SK-N-SH treated with all-trans-retinoic acid at 6 μM for 48 hours (cell line): Measurements from ENCODE around the gene ARHGEF38.

Experiments used
- ATAC-seq: fragments of 200-7000 bp; cut with Tn5 transposase; 3 replicates; pipeline ENCODE4 v1.9.1; 2020; ENCODE audit warnings: mild to moderate bottlenecking, moderate library complexity
- ARNTL ChIP-seq: fragments of 450-650 bp; formaldehyde crosslinking; IDR thresholded peaks from 2 replicates; pipeline ENCODE4 v1.5.0; 2020; ENCODE audit warnings: low read depth, mild to moderate bottlenecking, moderate library complexity, borderline replicate concordance
- CSDC2 ChIP-seq: fragments of 250-450 bp; sonication (Bioruptor Pico); IDR thresholded peaks from 2 replicates; pipeline ENCODE4 v1.5.0; 2020; ENCODE audit warnings: mild to moderate bottlenecking, moderate library complexity
- ESRRG ChIP-seq: fragments of 250-450 bp; sonication (Bioruptor Pico); IDR thresholded peaks from 2 replicates; pipeline ENCODE4 v1.6.1; 2021; ENCODE audit warnings: mild to moderate bottlenecking
- ISL1 ChIP-seq: fragments of 250-450 bp; sonication (Bioruptor Pico); IDR thresholded peaks from 2 replicates; pipeline ENCODE4 v2.1.2; 2022; ENCODE audit warnings: mild to moderate bottlenecking, moderate library complexity
- OSR1 ChIP-seq: fragments of 250-450 bp; sonication (Bioruptor Pico); IDR thresholded peaks from 2 replicates; pipeline ENCODE4 v1.8.0; 2022; ENCODE audit warnings: moderate library complexity, mild to moderate bottlenecking, inconsistent platforms
- PPARA ChIP-seq: fragments of 250-450 bp; sonication (Bioruptor Pico); IDR thresholded peaks from 2 replicates; pipeline ENCODE4 v1.5.0; 2020; ENCODE audit warnings: mild to moderate bottlenecking, borderline replicate concordance
- RARB ChIP-seq: fragments of 250-450 bp; sonication (Bioruptor Pico); IDR thresholded peaks from 2 replicates; pipeline ENCODE4 v1.8.0; 2021; ENCODE audit warnings: mild to moderate bottlenecking, moderate library complexity
- SNAI2 ChIP-seq: fragments of 250-450 bp; sonication (Bioruptor Pico); IDR thresholded peaks from 2 replicates; pipeline ENCODE4 v1.5.0; 2020; ENCODE audit warnings: mild to moderate bottlenecking, moderate library complexity
- TCF4 ChIP-seq: fragments of 250-450 bp; sonication (Bioruptor Pico); IDR thresholded peaks from 2 replicates; pipeline ENCODE4 v1.8.0; 2021; ENCODE audit warnings: mild to moderate bottlenecking, moderate library complexity, borderline replicate concordance
- TOX ChIP-seq: fragments of 250-450 bp; sonication (Bioruptor Pico); IDR thresholded peaks from 2 replicates; pipeline ENCODE4 v1.8.0; 2021; ENCODE audit warnings: mild to moderate bottlenecking, moderate library complexity, borderline replicate concordance
- TSHZ2 ChIP-seq: fragments of 250-450 bp; sonication (Bioruptor Pico); IDR thresholded peaks from 2 replicates; pipeline ENCODE4 v1.5.0; 2020; ENCODE audit warnings: mild to moderate bottlenecking, moderate library complexity
- ZC3H10 ChIP-seq: fragments of 250-450 bp; sonication (Bioruptor Pico); IDR thresholded peaks from 2 replicates; pipeline ENCODE4 v1.5.1; 2021; ENCODE audit warnings: mild to moderate bottlenecking, moderate library complexity
- ZFP3 ChIP-seq: fragments of 250-450 bp; sonication (Bioruptor Pico); IDR thresholded peaks from 2 replicates; pipeline ENCODE4 v1.5.0; 2020; ENCODE audit warnings: mild to moderate bottlenecking, moderate library complexity
- ZFP30 ChIP-seq: fragments of 450-650 bp; formaldehyde crosslinking; IDR thresholded peaks from 2 replicates; pipeline ENCODE4 v1.5.0; 2022; ENCODE audit warnings: mild to moderate bottlenecking, moderate library complexity
- ZNF565 ChIP-seq: fragments of 450-650 bp; formaldehyde crosslinking; conservative IDR thresholded peaks from 2 replicates; pipeline ENCODE4 v1.5.0; 2020; ENCODE audit warnings: low read depth, mild to moderate bottlenecking, moderate library complexity
- ZNF70 ChIP-seq: fragments of 450-650 bp; formaldehyde crosslinking; IDR thresholded peaks from 2 replicates; pipeline ENCODE4 v1.5.0; 2020; ENCODE audit warnings: mild to moderate bottlenecking, moderate library complexity
- ZNF8 ChIP-seq: fragments of 450-650 bp; formaldehyde crosslinking; IDR thresholded peaks from 2 replicates; pipeline ENCODE4 v1.5.0; 2020; ENCODE audit warnings: mild to moderate bottlenecking, moderate library complexity
- TF ChIP-seq, protein P1 (sequence below): fragments of 250-450 bp; sonication (Bioruptor Pico); IDR thresholded peaks from 2 replicates; pipeline ENCODE4 v1.5.1; 2021; ENCODE audit warnings: mild to moderate bottlenecking, moderate library complexity
- TF ChIP-seq, protein P2 (sequence below): fragments of 250-450 bp; sonication (Bioruptor Pico); IDR thresholded peaks from 2 replicates; pipeline ENCODE4 v1.8.0; 2021; ENCODE audit warnings: low read depth, mild to moderate bottlenecking, moderate library complexity, borderline replicate concordance
- TF ChIP-seq, protein P3 (sequence below): fragments of 250-450 bp; sonication (Bioruptor Pico); IDR thresholded peaks from 2 replicates; pipeline ENCODE4 v1.8.0; 2020; ENCODE audit warnings: mild to moderate bottlenecking, moderate library complexity, borderline replicate concordance

ARHGEF38 gene

GRCh38 chr4:105550641-105551040 lies 1.8 kb upstream of the ARHGEF38 start:
- no peak for ATAC-seq
- no peak for TF ChIP-seq CSDC2 (CRISPR knock-in tag)

DNA sequence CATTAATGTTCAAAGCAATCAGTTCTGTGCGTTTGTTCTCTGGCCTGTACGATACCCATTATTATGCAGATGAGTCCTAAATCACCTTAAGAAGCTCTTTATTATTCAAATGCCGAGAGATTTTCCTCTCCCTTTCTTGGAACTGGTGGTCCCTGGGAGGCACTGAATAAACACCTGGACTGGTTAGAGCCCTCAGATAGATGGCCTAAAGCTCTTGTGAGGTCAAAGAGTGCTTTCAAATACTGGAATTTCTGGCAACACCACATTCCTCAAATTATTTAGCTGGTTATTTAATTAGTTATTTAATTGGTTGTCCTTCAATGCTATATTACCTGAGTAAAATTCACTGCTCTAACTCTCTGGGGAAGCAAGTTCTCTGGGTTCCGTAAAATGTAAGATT lies 3.0 kb downstream of the ARHGEF38 start:
- TF ChIP-seq ESRRG (CRISPR knock-in tag) = no peak
- TF ChIP-seq ZNF565 = no peak
- TF ChIP-seq, protein P1, sequence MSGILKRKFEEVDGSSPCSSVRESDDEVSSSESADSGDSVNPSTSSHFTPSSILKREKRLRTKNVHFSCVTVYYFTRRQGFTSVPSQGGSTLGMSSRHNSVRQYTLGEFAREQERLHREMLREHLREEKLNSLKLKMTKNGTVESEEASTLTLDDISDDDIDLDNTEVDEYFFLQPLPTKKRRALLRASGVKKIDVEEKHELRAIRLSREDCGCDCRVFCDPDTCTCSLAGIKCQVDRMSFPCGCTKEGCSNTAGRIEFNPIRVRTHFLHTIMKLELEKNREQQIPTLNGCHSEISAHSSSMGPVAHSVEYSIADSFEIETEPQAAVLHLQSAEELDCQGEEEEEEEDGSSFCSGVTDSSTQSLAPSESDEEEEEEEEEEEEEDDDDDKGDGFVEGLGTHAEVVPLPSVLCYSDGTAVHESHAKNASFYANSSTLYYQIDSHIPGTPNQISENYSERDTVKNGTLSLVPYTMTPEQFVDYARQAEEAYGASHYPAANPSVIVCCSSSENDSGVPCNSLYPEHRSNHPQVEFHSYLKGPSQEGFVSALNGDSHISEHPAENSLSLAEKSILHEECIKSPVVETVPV = no peak
- TF ChIP-seq, all 23 proteins: peak for 0
- no peak for ATAC-seq

GRCh38 chr4:105556206-105556605 lies 3.8 kb downstream of the ARHGEF38 start:
- ATAC-seq = no peak
- no peak for TF ChIP-seq TOX (CRISPR knock-in tag)
- no peak for TF ChIP-seq ZFP30 (CRISPR knock-in tag)
- TF ChIP-seq OSR1 = no peak
- no peak for TF ChIP-seq CSDC2 (CRISPR knock-in tag)
- TF ChIP-seq ESRRG (CRISPR knock-in tag) = no peak
- no peak for TF ChIP-seq ARNTL
- no peak for TF ChIP-seq SNAI2 (CRISPR knock-in tag)
- TF ChIP-seq, protein P2, sequence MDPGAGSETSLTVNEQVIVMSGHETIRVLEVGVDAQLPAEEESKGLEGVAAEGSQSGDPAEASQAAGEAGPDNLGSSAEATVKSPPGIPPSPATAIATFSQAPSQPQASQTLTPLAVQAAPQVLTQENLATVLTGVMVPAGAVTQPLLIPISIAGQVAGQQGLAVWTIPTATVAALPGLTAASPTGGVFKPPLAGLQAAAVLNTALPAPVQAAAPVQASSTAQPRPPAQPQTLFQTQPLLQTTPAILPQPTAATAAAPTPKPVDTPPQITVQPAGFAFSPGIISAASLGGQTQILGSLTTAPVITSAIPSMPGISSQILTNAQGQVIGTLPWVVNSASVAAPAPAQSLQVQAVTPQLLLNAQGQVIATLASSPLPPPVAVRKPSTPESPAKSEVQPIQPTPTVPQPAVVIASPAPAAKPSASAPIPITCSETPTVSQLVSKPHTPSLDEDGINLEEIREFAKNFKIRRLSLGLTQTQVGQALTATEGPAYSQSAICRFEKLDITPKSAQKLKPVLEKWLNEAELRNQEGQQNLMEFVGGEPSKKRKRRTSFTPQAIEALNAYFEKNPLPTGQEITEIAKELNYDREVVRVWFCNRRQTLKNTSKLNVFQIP = no peak
- no peak for TF ChIP-seq RARB (CRISPR knock-in tag)
- TF ChIP-seq ZFP3 = no peak
- TF ChIP-seq ZNF8 = no peak
- TF ChIP-seq, protein P3, sequence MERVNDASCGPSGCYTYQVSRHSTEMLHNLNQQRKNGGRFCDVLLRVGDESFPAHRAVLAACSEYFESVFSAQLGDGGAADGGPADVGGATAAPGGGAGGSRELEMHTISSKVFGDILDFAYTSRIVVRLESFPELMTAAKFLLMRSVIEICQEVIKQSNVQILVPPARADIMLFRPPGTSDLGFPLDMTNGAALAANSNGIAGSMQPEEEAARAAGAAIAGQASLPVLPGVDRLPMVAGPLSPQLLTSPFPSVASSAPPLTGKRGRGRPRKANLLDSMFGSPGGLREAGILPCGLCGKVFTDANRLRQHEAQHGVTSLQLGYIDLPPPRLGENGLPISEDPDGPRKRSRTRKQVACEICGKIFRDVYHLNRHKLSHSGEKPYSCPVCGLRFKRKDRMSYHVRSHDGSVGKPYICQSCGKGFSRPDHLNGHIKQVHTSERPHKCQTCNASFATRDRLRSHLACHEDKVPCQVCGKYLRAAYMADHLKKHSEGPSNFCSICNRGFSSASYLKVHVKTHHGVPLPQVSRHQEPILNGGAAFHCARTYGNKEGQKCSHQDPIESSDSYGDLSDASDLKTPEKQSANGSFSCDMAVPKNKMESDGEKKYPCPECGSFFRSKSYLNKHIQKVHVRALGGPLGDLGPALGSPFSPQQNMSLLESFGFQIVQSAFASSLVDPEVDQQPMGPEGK (CRISPR knock-in tag) = no peak
- no peak for TF ChIP-seq ZNF70 (CRISPR knock-in tag)
- no peak for TF ChIP-seq TSHZ2 (CRISPR knock-in tag)
- no peak for TF ChIP-seq TCF4
- TF ChIP-seq ISL1 (CRISPR knock-in tag) = no peak
- TF ChIP-seq PPARA (CRISPR knock-in tag) = no peak

DNA sequence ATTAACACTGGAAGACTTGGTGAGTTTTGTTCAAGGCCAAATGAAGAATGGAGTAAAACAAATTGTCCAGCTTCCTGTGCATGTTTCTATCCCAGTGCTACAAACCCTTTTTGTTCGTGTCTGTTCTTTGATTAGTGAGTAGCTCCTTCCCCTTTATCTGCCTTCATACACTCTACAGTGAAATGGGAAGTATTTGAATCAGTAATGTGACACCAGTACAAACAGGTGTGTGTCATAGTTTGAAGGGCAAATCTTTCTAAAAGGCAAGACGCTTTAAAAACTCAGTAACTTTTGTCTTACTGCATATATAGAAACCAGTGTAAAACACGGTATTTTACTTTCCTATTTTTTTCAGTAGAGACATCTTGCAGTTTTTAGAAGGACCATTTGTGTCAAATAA lies 5.9 kb downstream of the ARHGEF38 start:
- no peak for ATAC-seq
- TF ChIP-seq SNAI2 (CRISPR knock-in tag) = no peak
- TF ChIP-seq TOX (CRISPR knock-in tag) = no peak
- TF ChIP-seq, protein P1 = no peak
- TF ChIP-seq CSDC2 (CRISPR knock-in tag) = no peak
- TF ChIP-seq ZC3H10 (CRISPR knock-in tag) = no peak
- TF ChIP-seq ZNF8 = no peak
- TF ChIP-seq RARB (CRISPR knock-in tag) = no peak
- TF ChIP-seq ZNF565 = no peak
- no peak for TF ChIP-seq OSR1
- no peak for TF ChIP-seq ZFP30 (CRISPR knock-in tag)
- TF ChIP-seq, protein P3 (CRISPR knock-in tag) = no peak
- TF ChIP-seq, protein P2 = no peak
